ENCODE data around the gene RELCH.

The RELCH gene

DNA sequence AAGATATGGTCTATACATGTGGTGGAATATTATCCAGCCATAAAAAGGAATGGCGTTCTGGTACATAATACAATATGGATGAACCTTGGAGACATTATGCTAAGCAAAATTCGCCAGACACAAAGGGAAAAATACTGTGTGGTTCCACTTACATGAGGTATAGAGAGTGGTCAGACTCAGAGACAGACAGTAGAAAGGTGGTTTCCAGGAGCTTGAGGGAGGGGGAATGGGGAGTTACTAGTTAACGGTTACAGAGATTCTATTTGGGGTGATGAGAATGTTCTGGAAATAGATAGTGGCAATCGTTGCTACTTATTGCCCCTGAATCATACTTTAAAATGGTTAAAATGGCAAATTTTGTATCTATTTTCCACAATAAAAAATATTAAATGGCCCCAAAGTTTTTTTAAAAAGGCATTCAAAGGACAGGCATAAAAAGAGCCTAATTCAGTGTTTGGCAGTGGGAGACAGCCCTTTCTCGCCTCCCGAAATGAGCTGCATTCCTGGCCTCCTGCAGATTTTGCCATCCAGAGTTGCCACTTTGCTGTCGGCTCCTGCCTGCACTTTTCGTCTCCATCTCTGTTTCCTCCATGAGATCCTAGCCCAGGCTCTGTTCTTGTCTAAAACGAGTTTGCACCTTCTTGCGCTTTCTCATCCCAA is 151.5 kb downstream of the RELCH start:
- DNase-seq (ENCODE audit: low spot score): no peak

DNA sequence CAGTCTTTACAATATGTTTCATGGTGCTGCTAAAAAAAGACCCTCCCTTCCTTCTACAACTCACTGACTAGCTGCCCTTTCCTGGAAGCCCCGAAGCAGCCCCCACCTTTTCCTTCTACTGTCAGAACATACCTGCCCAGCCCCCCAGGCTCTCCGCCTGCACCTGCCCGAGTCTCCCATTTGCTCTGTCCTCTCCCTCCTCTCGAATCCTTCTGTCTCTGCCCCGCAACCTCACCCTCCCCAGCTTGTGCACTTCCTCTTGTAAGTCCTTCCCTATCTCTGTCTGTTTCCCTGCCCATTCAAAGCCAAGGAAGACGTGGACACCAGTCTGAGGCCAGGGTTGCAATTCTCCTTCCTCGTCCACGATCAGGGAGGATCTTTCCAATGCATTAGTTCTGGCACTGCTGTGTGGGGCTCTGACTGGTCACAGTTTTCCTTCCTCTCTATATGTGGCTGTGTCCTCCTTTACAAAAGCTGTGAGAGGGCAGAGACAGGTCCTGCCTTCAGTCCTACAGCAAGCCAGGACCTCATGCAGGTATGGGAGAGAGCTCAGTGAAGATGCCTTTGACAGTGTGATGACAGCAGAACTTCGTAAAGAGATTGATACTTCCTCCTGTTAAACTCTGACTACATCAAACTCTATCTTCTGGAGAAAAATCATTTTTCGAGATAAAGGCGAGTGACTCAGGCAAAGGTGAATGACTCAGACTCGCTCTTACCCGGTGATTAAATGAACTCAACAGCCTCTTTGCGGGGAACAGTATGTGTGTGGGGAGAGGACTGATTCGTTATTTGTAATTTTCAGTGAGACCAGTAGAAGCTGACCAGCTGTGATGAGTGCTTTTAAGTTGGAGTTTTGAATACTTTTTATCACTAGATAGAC is 152.3 kb downstream of the RELCH start:
- DNase-seq (ENCODE audit: low spot score): no peak

- no peak for DNase-seq (ENCODE audit: low spot score)
Measured at GRCh38 chr18:62340996-62341395, 153.9 kb downstream of the RELCH start.

- no peak for DNase-seq (ENCODE audit: low spot score)
Measured at GRCh38 chr18:62341473-62341872, 154.4 kb downstream of the RELCH start.

GRCh38 chr18:62342884-62343283 is 155.8 kb downstream of the RELCH start:
- no peak for DNase-seq (ENCODE audit: low spot score)

DNA sequence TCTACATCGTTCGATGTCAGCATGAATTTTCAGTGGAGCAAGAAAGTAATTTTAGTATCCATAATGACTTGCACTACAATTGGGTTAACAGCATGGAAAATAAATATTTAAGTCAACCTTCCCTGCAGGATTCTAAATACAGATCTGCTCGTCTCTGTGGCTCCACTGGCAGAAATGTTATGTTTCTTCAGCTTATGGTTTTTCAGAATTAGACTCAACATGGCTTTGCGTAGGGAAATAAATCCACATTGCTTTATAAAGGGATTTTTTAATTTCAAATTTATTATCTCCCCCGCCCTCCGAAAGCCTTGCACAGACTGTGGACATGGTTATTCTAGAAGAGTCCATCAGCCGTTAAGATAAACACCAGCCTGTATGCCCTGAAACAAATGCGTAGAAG is 156.3 kb downstream of the RELCH start:
- no peak for DNase-seq (ENCODE audit: low spot score)

GRCh38 chr18:62345909-62346308 is 158.9 kb downstream of the RELCH start:
- DNase-seq (ENCODE audit: low spot score): no peak

DNA sequence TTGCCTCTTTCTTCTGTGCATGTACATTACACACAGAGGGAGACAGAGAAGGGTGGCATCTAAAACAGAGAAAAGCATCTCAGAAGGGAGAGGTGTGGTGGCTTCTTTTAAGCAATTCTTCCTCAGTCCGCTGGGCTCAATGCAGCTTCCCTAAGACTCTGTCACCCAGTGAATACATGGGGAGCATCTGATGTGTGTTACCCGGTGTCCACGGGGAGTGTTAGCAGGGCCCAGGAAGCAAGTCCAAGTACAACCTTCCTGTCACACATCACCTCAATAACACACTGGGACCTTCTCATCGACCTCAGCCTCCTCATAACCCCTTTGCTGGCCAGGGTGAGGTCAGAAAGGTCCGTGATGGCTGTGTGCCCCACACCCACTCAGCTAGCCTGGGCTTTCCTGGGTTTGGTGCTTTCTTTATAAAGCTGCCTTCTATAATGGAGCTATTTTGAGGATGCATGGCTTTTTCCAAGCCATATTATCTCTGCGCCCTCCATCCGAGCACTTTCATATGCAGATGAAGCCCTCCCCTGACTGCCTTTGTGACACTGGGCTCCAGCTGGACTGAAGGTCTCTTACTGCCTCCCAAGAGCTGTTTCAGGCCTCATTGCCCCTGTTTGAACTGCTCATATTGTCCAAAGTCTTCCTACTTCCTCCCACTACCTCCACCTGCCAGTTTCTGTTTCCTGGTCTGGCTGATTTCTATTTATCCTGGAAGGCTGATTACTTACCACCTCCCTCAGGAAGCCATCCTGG is 159.5 kb downstream of the RELCH start:
- DNase-seq (ENCODE audit: low spot score): no peak

DNA sequence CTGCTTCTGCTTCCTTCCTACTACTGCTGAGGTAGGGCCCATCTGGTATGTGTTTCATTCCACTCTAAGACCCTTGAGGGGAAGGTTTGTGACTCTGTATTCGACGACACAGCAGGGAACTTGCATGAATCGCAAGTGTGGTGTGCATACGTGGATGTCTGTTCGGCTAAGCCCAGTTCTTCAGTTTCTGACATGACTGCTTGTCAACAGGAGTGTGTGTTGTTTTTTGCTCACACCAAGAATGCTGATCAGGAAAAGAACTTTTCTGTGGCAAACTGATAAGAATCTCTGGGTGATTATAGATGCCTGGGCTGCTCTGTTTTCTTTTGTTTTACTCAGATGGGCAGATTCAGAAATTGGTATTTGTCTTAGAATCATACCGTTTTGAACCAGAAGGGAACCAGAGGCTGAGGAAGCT is 160.0 kb downstream of the RELCH start:
- DNase-seq (ENCODE audit: low spot score): no peak

DNA sequence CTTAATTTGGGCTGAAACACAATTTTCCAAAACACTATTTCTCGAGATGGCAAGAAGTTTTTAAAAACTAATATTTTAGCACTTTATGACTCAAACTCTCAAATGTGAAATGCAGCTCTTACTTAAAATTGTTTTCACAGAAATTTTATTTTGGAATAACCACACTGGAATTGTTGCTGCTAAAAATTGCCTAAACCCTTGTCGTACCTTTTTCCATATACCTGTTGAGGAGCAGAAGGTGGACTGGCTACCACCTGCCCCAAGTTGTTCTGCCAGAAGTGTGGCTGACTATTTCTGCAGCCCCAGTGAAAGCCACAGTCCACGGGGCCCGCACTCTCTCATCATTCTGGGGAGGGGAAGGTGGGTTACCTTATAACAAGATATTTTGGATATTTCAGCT is 161.4 kb downstream of the RELCH start:
- no peak for DNase-seq (ENCODE audit: low spot score)

DNA sequence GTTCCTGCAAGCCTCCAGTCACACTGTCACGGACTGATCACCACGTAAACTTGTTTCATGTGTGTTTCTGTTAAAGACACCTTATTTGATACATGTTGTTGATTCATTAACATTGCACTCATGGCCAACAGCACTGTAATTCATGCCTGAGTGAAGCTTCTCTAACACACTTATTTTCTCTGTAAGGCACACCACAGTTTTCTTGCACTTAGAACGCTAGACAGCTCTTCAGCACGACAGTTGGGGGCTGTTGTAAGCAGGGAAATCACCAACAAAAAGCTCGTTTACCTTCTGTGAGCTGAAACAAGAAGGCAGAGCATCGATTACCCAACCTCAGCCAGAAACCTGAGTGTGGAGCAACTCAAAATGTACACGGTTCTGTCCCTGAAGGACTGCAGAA is 166.1 kb downstream of the RELCH start:
- DNase-seq (ENCODE audit: low spot score): no peak

- DNase-seq (ENCODE audit: low spot score): no peak
Measured at GRCh38 chr18:62354151-62354550, 167.1 kb downstream of the RELCH start.

DNA sequence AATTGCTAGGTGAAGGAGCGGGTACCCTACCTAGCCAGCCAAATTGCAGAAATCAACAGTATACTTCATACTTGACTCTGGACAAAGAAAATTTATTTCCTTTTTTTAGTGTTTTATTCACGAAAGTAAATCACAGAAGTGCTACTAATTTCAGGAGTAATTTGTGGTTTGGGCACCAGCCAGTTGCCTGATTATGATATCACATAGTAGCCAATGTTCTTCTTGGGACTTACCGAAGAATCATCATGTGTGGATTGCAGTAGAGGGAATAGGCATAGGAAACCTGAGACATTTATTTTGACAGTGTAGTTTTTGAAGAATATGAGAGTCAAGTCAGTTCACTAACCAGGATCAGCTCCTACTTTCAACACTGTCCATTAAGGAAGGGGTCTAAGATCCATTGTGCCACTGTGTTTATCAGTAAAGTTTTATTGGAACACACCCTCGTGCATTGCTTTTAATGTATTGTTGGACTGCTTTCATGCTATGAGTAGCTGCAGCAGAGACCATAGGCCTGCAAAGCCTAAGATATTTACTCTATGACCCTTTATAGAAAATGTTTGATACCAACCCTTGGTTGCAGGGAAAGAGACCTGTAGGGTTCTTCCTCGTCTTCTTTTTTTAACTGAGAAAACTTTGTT is 170.1 kb downstream of the RELCH start:
- no peak for DNase-seq (ENCODE audit: low spot score)
